HepG2 (cell line): ENCODE measurements around the gene SYMPK. TPM values are rescaled to one million over a fixed set of nuclear protein-coding genes. Genes with fewer than 3 reads are reported as not detected.
A peak's percentile ranks its signal among the peaks of the same experiment; 100 is the strongest.

ENCODE experiments used
- CSRNP1 ChIP-seq: sonication (generic); formaldehyde crosslinking; IDR thresholded peaks from 2 replicates; pipeline ENCODE4 v1.8.1; 2023; ENCODE audit warnings: mild to moderate bottlenecking, missing genetic modification reagents
- FOXP1 ChIP-seq, 2 experiments: fragments of 450-650 bp in 1 of 2; IDR thresholded peaks; 2 replicates each; pipeline ENCODE4 v1.6.1; 2017 to 2018; ENCODE audit warnings: antibody characterized with exemption in 1 of 2
- HMGA1 ChIP-seq: sonication (generic); formaldehyde crosslinking; conservative IDR thresholded peaks from 2 replicates; pipeline ENCODE4 v1.4.0; 2020; ENCODE audit warnings: missing genetic modification reagents
- HNRNPH1 ChIP-seq: fragments of 200-400 bp; formaldehyde crosslinking; optimal IDR thresholded peaks from 2 replicates; pipeline ENCODE3; 2017; ENCODE audit warnings: mild to moderate bottlenecking, low read depth, low read length
- KDM4B ChIP-seq: sonication (generic); formaldehyde crosslinking; IDR thresholded peaks from 2 replicates; pipeline ENCODE4 v1.4.0; 2020; ENCODE audit warnings: missing genetic modification reagents
- MEF2D ChIP-seq: sonication (generic); formaldehyde crosslinking; IDR thresholded peaks from 2 replicates; pipeline ENCODE4 v1.5.1; 2020; ENCODE audit warnings: mild to moderate bottlenecking, missing genetic modification reagents
- MEIS2 ChIP-seq: sonication (generic); formaldehyde crosslinking; IDR thresholded peaks from 2 replicates; pipeline ENCODE4 v1.9.0; 2021; ENCODE audit warnings: mild to moderate bottlenecking, missing genetic modification reagents
- MNT ChIP-seq: fragments of 450-650 bp; IDR thresholded peaks from 2 replicates; pipeline ENCODE4 v1.6.1; 2016
- NFE2L1 ChIP-seq: sonication (generic); formaldehyde crosslinking; IDR thresholded peaks from 2 replicates; pipeline ENCODE4 v1.4.0; 2020; ENCODE audit warnings: missing genetic modification reagents, mild to moderate bottlenecking, borderline replicate concordance
- PCBP1 ChIP-seq: fragments of 200-400 bp; formaldehyde crosslinking; IDR thresholded peaks from 2 replicates; pipeline ENCODE4 v1.6.1; 2017; ENCODE audit warnings: mild to moderate bottlenecking, low read depth, low read length, borderline replicate concordance
- TARDBP ChIP-seq: sonication (generic); formaldehyde crosslinking; IDR thresholded peaks from 2 replicates; pipeline ENCODE4 v1.8.0; 2022; ENCODE audit warnings: mild to moderate bottlenecking, missing genetic modification reagents
- TP53 ChIP-seq: sonication (generic); formaldehyde crosslinking; conservative IDR thresholded peaks from 2 replicates; pipeline ENCODE4 v1.4.0; 2020; ENCODE audit warnings: missing genetic modification reagents
- TSC22D2 ChIP-seq: sonication (generic); formaldehyde crosslinking; IDR thresholded peaks from 2 replicates; pipeline ENCODE4 v1.5.1; 2020; ENCODE audit warnings: missing genetic modification reagents, mild to moderate bottlenecking, borderline replicate concordance
- ZFP36L1 ChIP-seq: sonication (generic); formaldehyde crosslinking; IDR thresholded peaks from 2 replicates; pipeline ENCODE4 v1.8.0; 2022; ENCODE audit warnings: mild to moderate bottlenecking, missing genetic modification reagents, moderate library complexity
- ZFP41 ChIP-seq: sonication (generic); formaldehyde crosslinking; IDR thresholded peaks from 2 replicates; pipeline ENCODE4 v1.4.0; 2020; ENCODE audit warnings: mild to moderate bottlenecking, missing genetic modification reagents, borderline replicate concordance
- ZNF235 ChIP-seq: sonication (generic); formaldehyde crosslinking; IDR thresholded peaks from 2 replicates; pipeline ENCODE4 v1.8.1; 2023; ENCODE audit warnings: mild to moderate bottlenecking, missing genetic modification reagents, borderline replicate concordance
- ZNF335 ChIP-seq: sonication (generic); formaldehyde crosslinking; IDR thresholded peaks from 2 replicates; pipeline ENCODE4 v1.4.0; 2020; ENCODE audit warnings: missing genetic modification reagents
- ZNF354B ChIP-seq: sonication (generic); formaldehyde crosslinking; IDR thresholded peaks from 2 replicates; pipeline ENCODE4 v1.8.0; 2022; ENCODE audit warnings: mild to moderate bottlenecking, missing genetic modification reagents
- ZNF383 ChIP-seq: sonication (generic); formaldehyde crosslinking; IDR thresholded peaks from 2 replicates; pipeline ENCODE4 v1.4.0; 2020; ENCODE audit warnings: missing genetic modification reagents, mild to moderate bottlenecking, borderline replicate concordance
- ZNF460 ChIP-seq: sonication (generic); formaldehyde crosslinking; IDR thresholded peaks from 2 replicates; pipeline ENCODE4 v1.5.1; 2020; ENCODE audit warnings: missing genetic modification reagents, mild to moderate bottlenecking, borderline replicate concordance
- ZNF501 ChIP-seq: sonication (generic); formaldehyde crosslinking; IDR thresholded peaks from 2 replicates; pipeline ENCODE4 v1.5.1; 2020; ENCODE audit warnings: mild to moderate bottlenecking, moderate library complexity, missing genetic modification reagents
- ZNF678 ChIP-seq: sonication (generic); formaldehyde crosslinking; IDR thresholded peaks from 2 replicates; pipeline ENCODE4 v1.4.0; 2020; ENCODE audit warnings: mild to moderate bottlenecking, missing genetic modification reagents
- ZNF709 ChIP-seq: sonication (generic); formaldehyde crosslinking; IDR thresholded peaks from 2 replicates; pipeline ENCODE4 v1.5.0; 2020; ENCODE audit warnings: mild to moderate bottlenecking, missing genetic modification reagents
- ZNF737 ChIP-seq: sonication (generic); formaldehyde crosslinking; IDR thresholded peaks from 2 replicates; pipeline ENCODE4 v1.5.0; 2020; ENCODE audit warnings: missing genetic modification reagents, mild to moderate bottlenecking, borderline replicate concordance
- ZNF772 ChIP-seq: sonication (generic); formaldehyde crosslinking; IDR thresholded peaks from 2 replicates; pipeline ENCODE4 v1.5.0; 2020; ENCODE audit warnings: mild to moderate bottlenecking, missing genetic modification reagents
- ZNF775 ChIP-seq: sonication (generic); formaldehyde crosslinking; IDR thresholded peaks from 2 replicates; pipeline ENCODE4 v1.4.0; 2020; ENCODE audit warnings: missing genetic modification reagents, mild to moderate bottlenecking, moderate library complexity, borderline replicate concordance
- ZNF777 ChIP-seq: sonication (generic); formaldehyde crosslinking; IDR thresholded peaks from 2 replicates; pipeline ENCODE4 v1.4.0; 2020; ENCODE audit warnings: missing genetic modification reagents
- ZNF891 ChIP-seq: sonication (generic); formaldehyde crosslinking; IDR thresholded peaks from 2 replicates; pipeline ENCODE4 v1.5.0; 2020; ENCODE audit warnings: mild to moderate bottlenecking, missing genetic modification reagents
- ZSCAN31 ChIP-seq: sonication (generic); formaldehyde crosslinking; IDR thresholded peaks from 2 replicates; pipeline ENCODE4 v1.5.0; 2020; ENCODE audit warnings: low read depth, mild to moderate bottlenecking, missing genetic modification reagents
- polyA plus RNA-seq, 8 experiments: library from polyadenylated mRNA; depleted of rRNA in 3 of 8; stranded (reverse) in 7 of 8; unstranded in 1 of 8; fragments of >200 nt; fragmentation: Illumina TruSeq in 4 of 8; extraction: Trizol in 4 of 8; gene quantifications; 2 replicates each; pipeline versions ENCODE4 v1.2.1 to v1.2.3, GENCODE V29; 2011 to 2016; ENCODE audit warnings: low read depth in 4 of 8, missing spikeins in 1 of 8, mixed read lengths in 1 of 8; ENCODE audit not compliant: insufficient read depth in 1 of 8
- total RNA-seq, 5 experiments: library from RNA; depleted of rRNA; stranded (reverse); fragments of >200 nt; fragmentation: Illumina TruSeq; extraction: Trizol; gene quantifications; 2 replicates each; pipeline ENCODE4 v1.2.3, GENCODE V29; 2016; ENCODE audit warnings: low read depth in 1 of 5

The SYMPK gene
- total and polyA plus RNA-seq, 2 of the 13 experiments (the other 11 are each of a cell fraction or from before 2014, with no cell fraction given) = 21.9 to 55.7 TPM

GRCh38 chr19:45863840-45864628 lies 1.1 kb upstream of the SYMPK start, which contains the start of gene FOXA3 (continued):
- TF ChIP-seq CSRNP1 (CRISPR knock-in tag) (no peak), NFE2L1 (CRISPR knock-in tag) (no peak), ZNF383 (CRISPR knock-in tag) (no peak), ZNF501 (no peak), ZNF460 (CRISPR knock-in tag) (no peak), ZNF709 (CRISPR knock-in tag) (0 out of 2 replicates have a peak, but pooled peaks have one; percentile 59), MEIS2 (0 out of 2 replicates have a peak, but pooled peaks have one; percentile 20), ZNF775 (CRISPR knock-in tag) (no peak), ZFP41 (CRISPR knock-in tag) (no peak), ZNF777 (CRISPR knock-in tag) (peak; percentile 90), TARDBP (peak; percentile 66; the same call in 1 of the 2 replicates), ZNF891 (CRISPR knock-in tag) (no peak), HMGA1 (no peak), MNT (no peak), ZNF737 (CRISPR knock-in tag) (no peak), PCBP1 (no peak), TSC22D2 (no peak; the same call in 1 of the 2 replicates), TP53 (CRISPR knock-in tag) (no peak), KDM4B (no peak), ZNF678 (no peak), HNRNPH1 (no peak), ZNF235 (CRISPR knock-in tag) (peak; percentile 48), ZNF354B (no peak), ZNF772 (CRISPR knock-in tag) (no peak), ZNF335 (no peak), ZFP36L1 (CRISPR knock-in tag) (no peak; the same call in 1 of the 2 replicates), ZSCAN31 (CRISPR knock-in tag) (peak; percentile 71; the same call in 1 of the 2 replicates), FOXP1 (IDR thresholded peaks at IDR 0.05) (no peak), FOXP1 (CRISPR knock-in tag; IDR thresholded peaks at IDR 0.05) (no peak), MEF2D (CRISPR knock-in tag) (no peak)
